SK-N-MC (cell line): ENCODE measurements around the gene XPR1.

Source experiments
- EZH2 ChIP-seq: fragments of 200-600 bp; sonication (generic); IDR thresholded peaks from one replicate; pipeline ENCODE4 v1.6.1; 2017; ENCODE audit warnings: antibody characterized with exemption
- FOXP2 ChIP-seq: optimal IDR thresholded peaks from 2 replicates; pipeline ENCODE3; 2011; ENCODE audit warnings: mild to moderate bottlenecking, moderate library complexity; ENCODE audit not compliant: insufficient read depth; ENCODE audit errors: extremely low read length, control extremely low read depth
- POLR2AphosphoS5 ChIP-seq: IDR thresholded peaks from 2 replicates; pipeline ENCODE4 v1.6.1; 2012; ENCODE audit warnings: mild to moderate bottlenecking, low read depth, low read length, borderline replicate concordance

DNA sequence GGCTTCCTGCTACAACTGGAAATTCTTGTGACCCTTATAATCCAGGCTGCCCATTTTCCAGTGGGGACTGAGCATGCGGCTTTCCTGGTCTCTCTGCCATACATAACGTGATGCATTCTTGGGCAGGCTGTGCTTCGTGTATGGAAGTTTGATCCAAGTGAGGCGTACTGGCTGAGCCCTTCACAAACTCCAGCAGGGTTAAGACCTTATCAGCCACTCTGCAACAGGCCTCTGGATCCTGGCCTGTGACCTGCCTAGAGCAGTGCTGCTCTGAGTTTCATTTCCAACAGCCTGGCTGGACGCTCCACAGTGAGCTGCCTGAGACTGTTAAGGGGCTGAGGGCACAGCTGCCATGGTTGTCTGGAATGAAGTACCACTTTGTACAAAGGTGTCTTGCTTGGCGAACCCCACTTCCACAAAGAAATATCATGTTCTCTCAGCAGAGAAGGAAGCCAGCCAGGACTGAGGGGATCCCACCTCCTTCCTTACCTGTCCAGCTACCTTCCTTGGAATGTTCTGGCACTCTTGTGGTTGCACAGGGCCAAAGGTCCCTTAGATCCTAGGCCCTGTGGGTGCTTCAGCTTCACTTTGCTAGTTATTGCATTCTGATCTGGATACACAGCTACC lies 28.5 kb upstream of the XPR1 start:
- TF ChIP-seq POLR2AphosphoS5 (no peak), EZH2 (no peak), FOXP2 (no peak)
